Measurements from ENCODE around the gene ST3GAL4. TPM values are rescaled to one million over a fixed set of nuclear protein-coding genes. Genes with fewer than 3 reads are reported as not detected.

Gene ST3GAL4
- total and polyA plus RNA-seq, 4 donors: 20.7 to 48.2 (median 27.8) TPM

DNA sequence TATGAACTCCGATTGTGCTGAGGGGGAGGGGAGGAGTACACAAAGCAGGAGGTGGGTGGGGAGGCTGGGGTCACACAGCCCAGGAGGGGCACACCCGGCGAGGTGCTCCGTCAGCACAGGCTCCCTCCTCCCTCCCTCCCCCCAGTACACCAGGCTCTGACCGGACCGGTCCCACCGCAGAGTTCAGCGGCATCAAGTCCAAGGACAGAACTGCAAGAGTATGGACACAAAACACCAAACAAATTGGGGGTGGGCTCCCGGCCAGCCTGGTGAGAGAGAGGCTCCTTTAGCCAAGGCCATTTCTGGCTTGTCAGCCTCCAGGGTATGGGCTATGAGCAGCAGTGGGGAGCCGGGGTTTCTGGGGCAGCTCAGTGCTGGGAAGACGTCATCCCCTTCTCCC lies 68.3 kb downstream of the ST3GAL4 start:
- Histone ChIP-seq H3K27ac (ENCODE audit: low read depth, low read length) (no peak overlapping the region), H3K27me3 (ENCODE audit: control insufficient read depth, insufficient read depth, low read length) (no peaks in the 10 kb centered on the region), H3K4me3 (ENCODE audit: low read depth, low read length) (no peak overlapping the region), H3K4me1 (ENCODE audit: control insufficient read depth, insufficient read depth, low read length) (peaks cover 37% of the 10 kb centered on the region), H3K9me3 (ENCODE audit: control insufficient read depth, insufficient read depth, low read length) (no peaks in the 10 kb centered on the region), H3K36me3 (ENCODE audit: control insufficient read depth, insufficient read depth, low read length) (peaks cover 23% of the 10 kb centered on the region)
- 79% methylated on average over 4 of the region's 11 CpGs for WGBS (ENCODE audit: insufficient coverage)
- no peak for DNase-seq (ENCODE audit: low read depth in 4 of 6, low spot score in 6 of 6)

DNA sequence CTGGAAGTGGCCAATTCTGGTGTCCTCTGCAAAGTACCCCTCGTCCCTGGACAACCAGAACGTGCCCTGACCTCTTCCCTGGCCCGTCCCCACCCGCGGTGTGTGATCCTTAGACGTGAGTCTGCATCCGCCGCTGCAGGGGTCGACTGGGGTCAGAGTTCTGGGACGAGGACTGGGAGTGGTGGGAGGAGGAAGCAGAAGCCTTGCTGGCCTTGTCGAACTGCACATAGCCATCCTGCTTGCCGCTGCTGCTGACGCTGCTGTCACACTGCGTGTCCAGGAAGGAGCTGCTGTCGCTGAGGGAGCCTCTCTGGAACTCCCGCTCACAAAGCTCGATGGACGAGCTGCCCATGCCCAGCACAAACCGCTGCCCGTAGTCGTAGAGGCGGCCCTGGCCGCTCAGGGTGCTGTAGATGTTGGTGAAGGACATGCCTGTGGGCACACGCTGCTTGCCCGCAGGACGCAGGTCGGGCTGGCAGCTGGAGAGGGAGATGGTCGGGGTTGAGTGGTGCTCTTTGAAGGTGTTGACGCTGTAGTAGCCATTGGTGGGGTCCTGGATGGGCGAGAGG lies 69.1 kb downstream of the ST3GAL4 start:
- no peak overlapping the region for H3K27ac ChIP-seq (ENCODE audit: low read depth, low read length)
- 80% methylated on average over 30 of the region's 30 CpGs for WGBS (ENCODE audit: insufficient coverage)
- H3K4me3 ChIP-seq (ENCODE audit: low read depth, low read length): no peak overlapping the region
- H3K9me3 ChIP-seq (ENCODE audit: control insufficient read depth, insufficient read depth, low read length): no peaks in the 10 kb centered on the region
- no peak for DNase-seq (ENCODE audit: low read depth in 4 of 6, low spot score in 6 of 6)
- no peaks in the 10 kb centered on the region for H3K27me3 ChIP-seq (ENCODE audit: control insufficient read depth, insufficient read depth, low read length)
- peaks cover 33% of the 10 kb centered on the region for H3K4me1 ChIP-seq (ENCODE audit: control insufficient read depth, insufficient read depth, low read length)
- H3K36me3 ChIP-seq (ENCODE audit: control insufficient read depth, insufficient read depth, low read length): peaks cover 28% of the 10 kb centered on the region

DNA sequence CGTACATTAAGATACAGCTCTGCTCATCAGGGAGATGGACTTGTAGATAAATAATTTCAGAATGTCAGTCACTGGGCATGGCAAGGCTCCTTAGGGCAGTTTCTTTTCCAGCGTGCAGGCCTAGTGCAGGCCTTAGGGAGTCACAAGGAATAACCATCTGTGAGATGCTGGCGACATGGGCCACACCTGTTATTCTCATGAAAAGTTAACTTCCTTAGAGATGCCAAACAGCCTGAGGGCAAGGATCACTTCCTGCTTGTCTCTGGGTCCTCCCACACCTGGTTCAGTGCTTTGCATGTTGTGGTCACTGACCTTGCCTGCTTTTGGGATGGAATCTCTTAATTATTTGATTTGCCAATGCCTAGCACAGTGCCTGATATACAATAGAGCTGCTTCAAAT lies 70.6 kb downstream of the ST3GAL4 start:
- H3K36me3 ChIP-seq (ENCODE audit: control insufficient read depth, insufficient read depth, low read length): peaks cover 30% of the 10 kb centered on the region
- no peaks in the 10 kb centered on the region for H3K27me3 ChIP-seq (ENCODE audit: control insufficient read depth, insufficient read depth, low read length)
- no peaks in the 10 kb centered on the region for H3K9me3 ChIP-seq (ENCODE audit: control insufficient read depth, insufficient read depth, low read length)
- 92% methylated on average over 3 of the region's 3 CpGs for WGBS (ENCODE audit: insufficient coverage)
- H3K27ac ChIP-seq (ENCODE audit: low read depth, low read length): no peak overlapping the region
- no peak for DNase-seq (ENCODE audit: low read depth in 4 of 6, low spot score in 6 of 6)
- H3K4me3 ChIP-seq (ENCODE audit: low read depth, low read length): no peak overlapping the region
- peaks cover 33% of the 10 kb centered on the region for H3K4me1 ChIP-seq (ENCODE audit: control insufficient read depth, insufficient read depth, low read length)

DNA sequence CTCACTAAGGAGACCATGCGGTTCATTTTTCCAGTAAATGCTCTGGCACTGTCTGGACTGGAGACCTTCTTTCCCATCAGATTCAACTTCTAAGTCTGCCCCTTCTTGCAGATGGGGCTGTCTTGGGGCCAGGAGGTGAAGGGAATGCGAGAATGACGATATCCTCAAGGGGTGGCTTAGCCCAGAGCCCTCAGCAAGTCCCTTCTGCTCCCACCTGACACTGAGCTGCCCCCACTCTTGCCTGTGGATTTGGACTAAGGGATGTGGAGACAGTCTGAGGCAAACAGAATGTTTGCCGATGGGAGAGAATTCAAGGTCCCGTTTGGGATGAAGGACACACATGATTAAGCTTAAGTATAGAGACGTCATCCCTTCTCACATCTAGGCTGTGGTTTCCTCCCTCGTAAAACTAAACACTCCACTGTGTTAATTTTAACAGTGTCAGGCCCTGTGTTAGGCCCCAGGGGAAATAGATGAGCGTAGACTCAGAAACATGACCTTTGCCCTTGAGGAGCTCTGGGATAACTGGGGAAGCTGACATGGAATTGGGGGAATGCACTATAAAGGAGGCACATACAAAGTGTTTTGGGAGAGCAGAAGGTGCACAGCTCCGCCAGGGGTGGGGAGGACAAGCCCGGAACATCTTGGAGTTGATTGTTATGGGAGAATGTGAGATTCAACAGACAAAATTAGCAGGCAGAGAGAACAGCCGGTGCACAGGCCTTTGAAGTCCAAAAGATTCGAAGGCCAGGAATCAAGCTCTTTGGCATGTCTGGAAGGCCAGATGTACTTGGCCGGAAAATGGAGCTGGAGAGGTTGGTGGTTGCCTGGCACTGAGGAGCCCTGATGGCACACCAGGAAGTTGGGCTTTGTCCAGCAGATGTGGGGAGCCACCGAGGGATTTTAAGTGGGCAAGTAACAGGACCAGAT lies 71.6 kb downstream of the ST3GAL4 start:
- Histone ChIP-seq H3K27ac (ENCODE audit: low read depth, low read length) (no peak overlapping the region), H3K27me3 (ENCODE audit: control insufficient read depth, insufficient read depth, low read length) (no peaks in the 10 kb centered on the region), H3K4me1 (ENCODE audit: control insufficient read depth, insufficient read depth, low read length) (peaks cover 34% of the 10 kb centered on the region), H3K9me3 (ENCODE audit: control insufficient read depth, insufficient read depth, low read length) (no peaks in the 10 kb centered on the region), H3K4me3 (ENCODE audit: low read depth, low read length) (no peak overlapping the region), H3K36me3 (ENCODE audit: control insufficient read depth, insufficient read depth, low read length) (peaks cover 38% of the 10 kb centered on the region)
- 55% methylated on average over 8 of the region's 14 CpGs for WGBS (ENCODE audit: insufficient coverage)
- peak in 2 of 6 donors; percentile 28 to 77 for DNase-seq (ENCODE audit: low read depth in 4 of 6, low spot score in 6 of 6)

DNA sequence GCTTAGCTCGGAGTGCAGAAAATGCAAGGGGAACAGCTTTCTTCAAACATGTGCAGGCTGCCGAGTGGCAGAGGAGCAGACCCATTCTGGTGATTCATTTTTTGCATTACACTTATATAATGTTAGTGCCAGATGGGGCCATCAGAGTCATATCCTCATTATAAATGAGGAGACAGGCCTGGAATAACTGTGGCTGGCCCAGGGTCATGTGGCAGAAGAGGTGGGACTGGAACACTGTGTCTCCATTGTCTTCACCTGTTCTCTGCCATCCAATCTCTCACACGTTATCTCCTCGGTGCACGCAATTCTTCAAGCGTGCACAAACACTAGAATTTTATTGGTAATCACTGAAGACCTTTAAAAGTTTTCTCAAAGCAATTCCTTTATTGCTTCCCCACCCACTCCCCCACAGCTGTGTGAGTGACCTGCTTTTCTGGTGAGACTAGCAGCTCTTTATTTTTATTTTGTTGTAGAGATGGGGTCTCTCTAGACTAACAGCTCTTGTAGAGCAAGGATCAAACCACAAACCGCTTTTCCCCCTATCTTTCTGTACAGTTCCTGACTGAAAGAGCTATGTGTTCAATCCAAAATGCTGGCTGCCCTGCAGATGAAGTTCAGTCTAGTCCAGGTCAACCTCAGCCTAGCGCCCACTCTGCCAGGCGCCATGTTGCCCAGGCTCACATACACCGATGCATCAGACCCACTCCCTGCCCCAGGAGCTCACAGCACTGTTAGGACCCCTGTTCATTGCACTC lies 75.3 kb downstream of the ST3GAL4 start:
- Histone ChIP-seq H3K27ac (ENCODE audit: low read depth, low read length) (no peak overlapping the region), H3K9me3 (ENCODE audit: control insufficient read depth, insufficient read depth, low read length) (no peaks in the 10 kb centered on the region), H3K27me3 (ENCODE audit: control insufficient read depth, insufficient read depth, low read length) (no peaks in the 10 kb centered on the region), H3K4me1 (ENCODE audit: control insufficient read depth, insufficient read depth, low read length) (peaks cover 40% of the 10 kb centered on the region), H3K4me3 (ENCODE audit: low read depth, low read length) (no peak overlapping the region), H3K36me3 (ENCODE audit: control insufficient read depth, insufficient read depth, low read length) (peaks cover 40% of the 10 kb centered on the region)
- WGBS (ENCODE audit: insufficient coverage): 91% methylated on average over 5 of the region's 10 CpGs
- no peak for DNase-seq (ENCODE audit: low read depth in 4 of 6, low spot score in 6 of 6)

DNA sequence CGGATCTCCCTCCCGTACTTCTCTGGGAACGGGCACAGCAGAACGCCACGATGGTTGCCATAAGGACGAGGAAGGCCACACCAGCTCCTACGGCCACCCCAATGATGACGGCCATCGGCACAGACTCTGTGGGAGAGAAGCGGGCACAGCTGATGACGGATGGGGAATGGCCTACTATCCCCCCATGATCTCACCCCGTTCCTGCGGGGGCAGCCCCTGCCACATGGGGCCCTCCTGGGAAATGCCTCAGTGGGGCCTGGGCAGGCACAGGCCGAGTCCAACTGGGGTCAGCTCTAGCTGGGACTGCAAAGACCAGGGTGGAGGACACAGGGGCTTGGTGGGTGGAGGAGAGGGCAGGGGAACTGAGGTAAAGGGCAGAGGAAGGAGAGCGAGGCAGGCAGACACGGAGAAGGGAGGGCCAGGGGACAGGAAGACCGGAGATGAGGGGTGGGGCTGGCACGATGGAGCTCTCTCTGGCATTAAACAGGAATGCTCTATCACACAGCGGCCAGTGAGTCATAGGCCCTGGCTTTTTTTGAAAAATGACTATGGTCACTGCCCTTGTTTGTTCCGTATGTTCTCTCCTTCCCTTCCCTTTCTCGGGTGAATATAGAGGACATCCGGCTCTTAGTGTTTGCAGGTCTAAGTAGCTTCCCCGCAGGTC lies 76.0 kb downstream of the ST3GAL4 start:
- no peaks in the 10 kb centered on the region for H3K9me3 ChIP-seq (ENCODE audit: control insufficient read depth, insufficient read depth, low read length)
- no peak for DNase-seq (ENCODE audit: low read depth in 4 of 6, low spot score in 6 of 6)
- WGBS (ENCODE audit: insufficient coverage): 91% methylated on average over 22 of the region's 23 CpGs
- H3K36me3 ChIP-seq (ENCODE audit: control insufficient read depth, insufficient read depth, low read length): peaks cover 46% of the 10 kb centered on the region
- H3K4me1 ChIP-seq (ENCODE audit: control insufficient read depth, insufficient read depth, low read length): peaks cover 40% of the 10 kb centered on the region
- H3K27me3 ChIP-seq (ENCODE audit: control insufficient read depth, insufficient read depth, low read length): no peaks in the 10 kb centered on the region
- no peak overlapping the region for H3K27ac ChIP-seq (ENCODE audit: low read depth, low read length)
- no peak overlapping the region for H3K4me3 ChIP-seq (ENCODE audit: low read depth, low read length)

DNA sequence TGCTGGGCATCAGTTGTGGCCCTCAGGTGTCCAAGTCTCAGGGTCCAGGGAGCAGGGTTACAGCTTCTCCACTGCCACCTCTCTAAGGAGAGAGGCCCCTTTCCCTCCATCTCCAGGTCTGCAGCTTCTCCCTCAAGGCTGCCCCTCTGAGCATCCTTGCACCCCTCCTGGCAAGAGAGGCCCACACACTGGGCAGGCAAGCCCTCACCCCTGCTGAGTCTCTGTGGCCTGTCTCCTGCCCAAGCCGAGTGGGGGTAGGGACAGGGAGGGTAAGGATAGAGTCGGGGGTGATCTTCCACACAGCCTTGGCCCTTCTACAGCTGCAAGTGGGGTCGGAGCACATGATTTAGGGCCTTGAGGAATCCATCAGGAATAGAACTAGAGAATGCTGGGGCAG lies 76.6 kb downstream of the ST3GAL4 start:
- no peak for DNase-seq (ENCODE audit: low read depth in 4 of 6, low spot score in 6 of 6)
- no peaks in the 10 kb centered on the region for H3K9me3 ChIP-seq (ENCODE audit: control insufficient read depth, insufficient read depth, low read length)
- H3K27ac ChIP-seq (ENCODE audit: low read depth, low read length): no peak overlapping the region
- WGBS (ENCODE audit: insufficient coverage): 56% methylated on average over 3 of the region's 3 CpGs
- H3K4me3 ChIP-seq (ENCODE audit: low read depth, low read length): no peak overlapping the region
- H3K4me1 ChIP-seq (ENCODE audit: control insufficient read depth, insufficient read depth, low read length): peaks cover 40% of the 10 kb centered on the region
- H3K36me3 ChIP-seq (ENCODE audit: control insufficient read depth, insufficient read depth, low read length): peaks cover 51% of the 10 kb centered on the region
- no peaks in the 10 kb centered on the region for H3K27me3 ChIP-seq (ENCODE audit: control insufficient read depth, insufficient read depth, low read length)

DNA sequence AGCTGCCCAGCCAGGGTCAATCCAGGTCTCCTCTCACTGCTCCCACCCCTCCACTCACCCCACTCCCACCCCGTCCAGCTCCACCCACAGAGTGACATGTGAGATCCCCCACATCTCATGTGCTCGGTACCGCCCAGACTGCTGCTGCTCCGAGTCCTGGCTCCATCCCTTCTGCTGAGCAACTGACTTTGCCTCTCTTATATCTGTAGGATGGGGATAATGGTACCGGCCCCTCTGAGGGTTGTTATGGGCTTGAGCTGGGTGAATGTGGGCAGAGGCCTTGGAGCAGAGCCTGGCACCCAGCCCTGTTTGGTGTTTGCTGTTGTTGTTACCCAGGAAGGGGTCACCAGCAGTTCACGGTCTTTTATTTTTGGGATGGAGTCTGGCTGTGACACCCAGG lies 77.0 kb downstream of the ST3GAL4 start:
- H3K4me3 ChIP-seq (ENCODE audit: low read depth, low read length): no peak overlapping the region
- DNase-seq (ENCODE audit: low read depth in 4 of 6, low spot score in 6 of 6): no peak
- no peaks in the 10 kb centered on the region for H3K27me3 ChIP-seq (ENCODE audit: control insufficient read depth, insufficient read depth, low read length)
- no peaks in the 10 kb centered on the region for H3K9me3 ChIP-seq (ENCODE audit: control insufficient read depth, insufficient read depth, low read length)
- 100% methylated on average over 2 of the region's 6 CpGs for WGBS (ENCODE audit: insufficient coverage)
- peaks cover 35% of the 10 kb centered on the region for H3K4me1 ChIP-seq (ENCODE audit: control insufficient read depth, insufficient read depth, low read length)
- no peak overlapping the region for H3K27ac ChIP-seq (ENCODE audit: low read depth, low read length)
- peaks cover 55% of the 10 kb centered on the region for H3K36me3 ChIP-seq (ENCODE audit: control insufficient read depth, insufficient read depth, low read length)

DNA sequence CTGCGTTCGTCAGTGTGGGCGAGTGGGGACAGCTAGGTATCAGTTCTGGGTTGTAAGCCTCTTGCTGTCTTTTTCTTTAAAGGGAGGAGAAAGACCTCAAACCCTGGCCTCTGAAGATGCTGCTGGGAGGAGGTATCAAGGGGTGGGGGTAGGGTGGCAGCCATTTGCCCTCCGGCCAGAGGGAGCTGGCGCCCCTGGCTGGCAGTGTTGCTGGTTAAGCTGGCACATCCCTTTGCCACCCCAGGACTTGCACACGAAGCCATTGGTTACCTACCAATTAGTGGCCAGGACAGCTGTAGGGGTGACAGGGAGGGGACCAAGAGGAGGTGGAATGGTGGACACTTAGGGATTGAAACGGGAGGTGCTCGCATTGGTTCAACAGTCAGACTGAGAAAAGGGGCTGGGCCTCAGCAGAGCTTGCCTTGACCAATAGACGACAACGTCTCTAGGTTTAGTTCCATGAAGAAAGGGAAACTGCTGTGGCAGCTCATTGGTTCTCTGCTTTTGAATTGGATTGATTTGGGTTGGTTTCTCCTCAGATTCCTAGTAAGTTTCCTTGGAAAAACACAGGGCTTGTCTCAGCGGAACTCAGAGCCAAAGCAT lies 77.9 kb downstream of the ST3GAL4 start:
- Histone ChIP-seq H3K4me3 (ENCODE audit: low read depth, low read length) (no peak overlapping the region), H3K27ac (ENCODE audit: low read depth, low read length) (no peak overlapping the region), H3K9me3 (ENCODE audit: control insufficient read depth, insufficient read depth, low read length) (no peaks in the 10 kb centered on the region), H3K4me1 (ENCODE audit: control insufficient read depth, insufficient read depth, low read length) (peaks cover 30% of the 10 kb centered on the region), H3K36me3 (ENCODE audit: control insufficient read depth, insufficient read depth, low read length) (peaks cover 63% of the 10 kb centered on the region), H3K27me3 (ENCODE audit: control insufficient read depth, insufficient read depth, low read length) (no peaks in the 10 kb centered on the region)
- WGBS (ENCODE audit: insufficient coverage): 85% methylated on average over 8 of the region's 11 CpGs
- DNase-seq (ENCODE audit: low read depth in 4 of 6, low spot score in 6 of 6): no peak
